GM18873 (cell line): ENCODE results near the gene ESM1.

Experiments used
- ATAC-seq: cut with Tn5 transposase; IDR thresholded peaks from one replicate; pipeline ENCODE4 v1.9.1; 2021; ENCODE audit warnings: mild to moderate bottlenecking, moderate library complexity, moderate number of reproducible peaks; ENCODE audit not compliant: unreplicated experiment, low FRiP score

ESM1 gene

DNA sequence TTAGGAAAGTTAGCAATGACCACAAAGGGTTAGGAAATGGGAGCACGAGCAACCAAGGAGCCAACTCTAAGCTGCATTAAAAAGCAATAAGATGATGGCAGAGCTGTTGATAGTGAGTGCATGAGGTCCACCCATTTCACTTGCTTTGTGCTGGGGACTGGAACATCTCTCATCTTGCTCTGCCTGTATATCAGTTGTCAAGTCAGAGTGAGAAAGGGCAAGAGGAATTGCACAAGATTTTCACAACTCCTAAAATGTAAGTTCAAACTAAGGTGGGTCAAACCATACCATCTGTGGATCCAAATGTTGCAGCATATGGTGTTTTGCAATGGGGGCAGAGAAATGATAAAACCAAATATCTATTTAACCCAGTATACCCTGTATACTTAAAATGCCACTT lies 2.8 kb upstream of the ESM1 start:
- no peak for ATAC-seq

DNA sequence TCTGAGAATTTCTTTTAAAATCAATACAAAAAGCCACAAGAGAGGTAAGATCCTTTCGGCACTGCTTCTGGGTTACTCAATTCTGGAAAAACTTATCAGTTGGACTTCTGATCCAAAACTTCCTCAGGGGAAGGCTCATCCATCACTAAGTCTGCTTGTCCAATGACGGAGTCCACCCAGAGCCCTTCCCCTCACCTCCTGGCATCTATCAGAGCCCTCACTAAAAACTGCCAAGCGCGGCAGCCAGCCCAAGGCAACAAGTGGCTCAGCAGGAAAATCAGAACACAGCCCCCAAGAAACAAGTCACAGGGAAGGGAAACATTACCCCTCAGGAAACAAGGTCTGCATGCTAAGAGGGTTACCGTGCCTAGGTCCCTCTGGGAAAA lies 869 bp upstream of the ESM1 start:
- ATAC-seq: no peak

DNA sequence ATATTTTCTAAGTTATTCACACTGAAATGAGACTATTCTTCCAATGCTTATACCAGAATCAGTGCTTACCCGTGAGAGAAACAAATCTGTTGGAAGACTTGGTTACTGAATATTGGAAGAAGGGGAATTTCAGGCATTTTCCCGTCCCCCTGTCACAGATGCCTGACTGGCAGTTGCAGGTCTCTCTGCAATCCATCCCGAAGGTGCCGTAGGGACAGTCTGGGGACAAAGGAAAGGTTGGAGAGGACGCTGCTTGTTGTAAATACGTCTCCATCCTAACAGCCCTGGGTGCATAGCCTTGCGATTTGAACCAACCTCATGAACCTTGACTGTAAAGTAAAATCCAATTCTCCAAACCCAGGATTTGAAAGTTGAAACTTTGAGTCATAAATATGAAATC lies 3.5 kb downstream of the ESM1 start:
- ATAC-seq: no peak

DNA sequence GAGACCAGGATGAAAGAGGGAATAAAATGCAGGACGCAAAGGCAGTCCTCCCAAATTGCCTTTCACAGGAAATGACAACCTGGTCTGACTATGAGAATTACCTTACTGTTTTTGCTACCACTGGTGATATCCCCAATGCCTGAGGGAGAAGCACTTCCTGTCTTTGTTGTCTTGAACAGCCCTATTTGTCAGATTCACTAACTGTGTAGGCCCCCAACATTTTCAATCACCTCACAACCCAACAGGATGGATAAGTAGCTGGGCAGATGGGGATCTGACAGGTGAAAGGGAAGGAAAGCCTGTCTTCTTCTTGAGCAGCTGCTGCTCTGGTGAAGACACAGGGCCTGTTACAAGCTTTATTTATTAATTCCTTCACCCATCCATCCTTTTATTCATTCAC lies 9.7 kb downstream of the ESM1 start:
- no peak for ATAC-seq

DNA sequence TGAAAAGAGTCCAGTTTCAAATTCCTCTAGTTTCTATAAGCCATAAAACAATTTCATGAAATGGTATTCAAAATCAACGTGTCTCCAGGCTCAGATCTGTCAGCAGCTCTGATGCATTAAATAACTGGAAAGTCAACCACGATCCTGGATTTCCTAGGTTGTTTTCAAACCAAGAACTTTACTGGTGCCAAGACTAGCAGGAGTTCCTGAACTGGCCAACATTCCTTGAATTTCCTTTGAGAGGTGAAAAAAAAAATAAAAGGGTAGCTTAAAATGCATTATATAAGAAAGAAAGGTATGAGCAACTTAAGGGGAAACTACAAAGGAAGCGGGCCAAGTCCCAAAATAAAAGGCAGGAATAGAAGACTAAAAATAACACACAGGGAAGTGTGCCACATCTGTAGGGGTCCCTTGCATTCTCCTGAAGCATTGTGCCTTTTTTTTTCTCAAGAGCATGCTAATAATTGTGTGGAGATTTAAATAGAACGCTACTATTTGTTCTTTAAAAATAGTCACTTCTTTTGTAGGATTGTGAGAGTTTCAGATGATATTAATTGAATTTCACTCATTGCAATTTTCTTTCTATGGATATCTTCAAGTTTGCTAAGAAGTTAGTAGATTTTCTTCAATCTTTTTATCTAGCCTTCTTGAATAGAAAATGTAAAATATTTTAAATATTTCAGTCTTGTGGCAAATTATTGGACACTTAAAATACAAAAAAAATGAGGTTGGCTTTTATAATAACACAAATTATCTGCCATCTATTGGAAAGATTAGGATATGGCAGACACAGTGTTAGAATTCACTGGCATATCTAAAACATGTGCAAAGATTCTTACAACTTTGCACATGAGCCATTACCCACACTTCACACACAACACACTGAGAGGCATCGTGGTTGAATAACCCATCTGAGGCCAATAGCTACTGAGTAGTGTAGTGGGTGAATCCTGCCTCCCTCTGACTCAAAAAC lies 15.3 kb downstream of the ESM1 start:
- ATAC-seq: no peak

DNA sequence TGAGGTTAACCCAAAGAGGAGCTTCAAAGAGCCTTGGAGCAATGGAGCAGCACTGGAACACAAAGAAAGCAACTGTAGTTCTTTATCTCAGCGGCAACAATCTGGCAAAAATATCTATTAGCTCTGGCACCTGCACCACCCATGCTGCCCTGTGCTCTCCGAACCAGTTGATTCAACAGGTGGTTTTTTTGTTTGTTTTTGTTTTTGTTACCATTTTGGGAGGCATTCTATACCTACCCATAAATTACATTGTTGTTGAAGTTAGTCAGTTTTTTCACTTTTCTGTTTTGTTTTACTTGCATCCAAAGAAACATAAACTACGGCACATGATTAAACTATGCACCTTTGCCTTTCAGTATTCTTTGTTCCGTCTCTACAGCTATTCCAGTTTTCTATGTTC lies 16.2 kb downstream of the ESM1 start:
- no peak for ATAC-seq

DNA sequence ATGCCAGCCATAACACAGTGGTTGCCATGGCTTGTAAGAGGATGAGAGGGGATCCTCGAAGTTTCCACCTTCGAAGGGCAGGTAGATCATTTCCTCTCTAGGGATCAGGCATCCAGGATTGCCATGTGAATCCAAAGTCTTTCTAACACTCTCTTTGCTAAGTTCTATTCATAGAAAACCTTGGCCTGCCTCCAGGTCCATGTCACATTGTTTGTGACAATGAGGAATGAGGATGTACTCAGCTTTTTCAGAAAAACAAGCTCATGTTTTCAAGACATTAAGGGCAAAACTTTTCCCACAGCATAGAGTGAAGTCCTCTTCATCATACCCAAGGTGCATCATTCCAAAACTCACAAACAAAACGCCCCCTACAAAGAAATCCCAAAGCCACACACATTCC lies 19.6 kb downstream of the ESM1 start:
- no peak for ATAC-seq

DNA sequence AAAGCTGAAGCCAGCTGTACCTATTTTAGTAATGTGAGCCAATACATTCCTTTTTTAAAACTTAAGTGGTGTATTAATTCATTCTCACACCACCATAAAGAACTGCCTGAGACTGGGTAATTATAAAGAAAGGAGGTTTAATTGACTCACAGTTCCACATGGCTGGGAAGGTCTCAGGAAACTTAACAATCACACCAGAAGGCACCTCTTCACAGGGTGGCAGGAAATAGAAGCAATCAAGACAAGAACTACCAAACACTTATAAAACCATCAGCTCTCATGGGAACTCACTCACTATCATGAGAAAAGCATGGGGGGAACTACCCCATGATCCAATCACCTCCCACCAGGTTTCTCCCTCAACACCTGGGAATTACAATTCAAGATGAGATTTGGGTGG lies 21.0 kb downstream of the ESM1 start:
- no peak for ATAC-seq

DNA sequence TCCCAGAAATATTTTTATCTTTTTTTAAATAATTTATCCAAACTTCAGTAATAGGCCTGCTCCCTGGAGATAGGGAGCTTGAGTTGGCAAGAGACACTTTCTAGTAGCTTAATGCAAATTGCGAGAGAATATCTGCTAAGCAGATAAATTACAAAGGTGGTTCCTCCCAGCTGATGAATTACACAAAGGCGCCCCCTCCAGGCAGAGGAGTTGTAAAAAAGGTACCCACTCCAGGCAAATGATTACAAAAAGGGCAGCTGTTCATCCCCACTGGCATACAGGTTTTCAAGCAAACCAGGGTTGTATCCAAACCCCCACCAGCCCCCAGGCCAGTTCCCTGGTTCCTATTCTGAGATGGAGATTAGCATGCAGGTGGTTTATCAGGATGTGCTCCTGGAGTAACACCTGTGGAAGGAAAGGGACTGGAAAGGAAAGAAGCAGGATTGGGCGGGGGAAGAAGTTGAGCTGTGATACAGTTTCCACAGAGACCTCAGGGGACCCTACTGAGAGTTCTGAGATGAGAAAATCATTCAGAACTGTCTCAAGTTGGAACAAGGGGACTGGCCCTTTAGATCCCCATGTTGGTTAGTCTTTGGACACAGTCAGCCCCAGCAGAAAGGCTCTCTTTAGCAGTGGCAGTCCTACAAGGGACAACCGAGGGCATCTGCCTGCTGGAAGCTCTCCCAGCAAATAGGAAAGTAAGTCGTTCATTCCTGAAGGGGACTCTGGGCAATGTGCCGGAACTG lies 25.5 kb downstream of the ESM1 start:
- ATAC-seq: no peak

DNA sequence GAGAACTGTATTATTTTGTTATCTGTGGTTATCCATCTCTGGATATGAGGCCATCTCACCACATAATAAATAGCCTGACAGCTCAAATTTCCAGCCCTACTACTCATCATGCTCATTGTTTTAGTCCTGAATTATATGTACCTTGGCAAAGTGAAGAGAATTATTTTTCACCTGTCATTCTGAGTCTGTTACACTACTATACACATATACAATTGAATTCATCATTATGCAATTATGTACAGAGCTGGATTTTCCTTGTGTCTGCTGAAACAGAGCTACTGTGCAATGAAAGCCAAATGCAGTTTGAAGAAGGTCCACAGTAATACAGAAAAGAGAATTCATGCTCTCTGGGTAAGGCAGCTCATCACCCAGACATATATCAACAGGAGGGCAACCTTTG lies 28.5 kb downstream of the ESM1 start:
- ATAC-seq: no peak

DNA sequence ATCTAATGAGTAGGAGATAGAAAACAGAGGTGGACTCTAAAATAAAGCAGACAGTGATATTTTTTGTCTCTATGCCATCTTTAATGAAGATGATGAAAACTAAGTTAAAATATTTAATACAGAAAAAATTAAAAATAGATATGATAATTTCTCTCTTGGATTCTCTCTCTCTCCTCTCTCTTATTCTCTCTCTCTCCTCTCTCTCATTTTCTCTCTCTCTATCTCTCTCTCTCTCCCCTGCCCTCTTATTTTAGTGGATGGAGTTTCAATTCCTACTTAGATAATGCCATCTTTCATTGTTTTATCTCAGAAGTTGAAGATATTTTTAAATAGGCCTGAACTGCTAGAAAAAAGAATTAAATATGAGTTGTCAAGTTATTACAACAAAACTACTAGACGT lies 38.2 kb downstream of the ESM1 start:
- ATAC-seq: no peak

DNA sequence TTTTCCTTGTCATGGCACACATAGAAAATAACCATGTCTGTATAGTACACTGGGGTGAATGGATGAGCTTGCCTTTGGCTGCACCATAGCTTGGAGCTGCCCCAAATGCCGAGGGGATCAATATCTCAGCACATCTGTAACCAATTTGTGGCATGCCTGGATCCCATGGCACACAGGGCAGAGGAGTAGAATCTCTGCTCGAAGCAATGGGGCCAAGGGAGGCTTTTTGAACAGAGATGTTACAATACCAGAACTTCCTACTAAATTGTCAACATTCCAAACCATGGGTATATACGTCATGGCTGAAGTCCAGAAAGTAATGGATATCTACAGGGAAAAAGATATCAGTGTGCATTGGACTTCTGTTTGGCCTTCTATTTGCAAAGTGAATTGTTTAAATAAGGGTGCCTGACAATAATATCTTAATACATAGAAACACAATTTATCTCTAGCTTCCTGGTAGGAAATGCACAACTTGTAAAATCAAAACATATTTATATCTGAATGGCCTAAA lies 39.0 kb downstream of the ESM1 start:
- ATAC-seq: no peak

DNA sequence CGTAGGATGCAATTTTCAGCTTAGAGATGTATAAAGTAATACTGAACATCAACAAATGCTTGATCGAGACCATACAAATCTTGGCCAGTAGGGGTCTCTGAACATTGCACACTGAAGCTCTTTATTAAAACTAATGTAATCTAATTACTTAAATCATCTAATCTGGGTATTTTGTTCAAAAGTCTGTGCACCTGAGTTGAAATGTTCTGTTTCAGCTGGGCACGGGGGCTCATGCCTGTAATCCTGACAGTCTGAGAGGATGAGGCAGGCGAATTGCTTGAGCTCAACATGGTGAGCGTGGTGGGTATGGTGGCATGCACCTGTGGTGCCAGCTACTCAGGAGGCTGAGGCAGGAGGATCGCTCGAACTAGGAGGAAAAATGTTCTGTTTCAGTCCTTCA lies 41.0 kb downstream of the ESM1 start:
- no peak for ATAC-seq

DNA sequence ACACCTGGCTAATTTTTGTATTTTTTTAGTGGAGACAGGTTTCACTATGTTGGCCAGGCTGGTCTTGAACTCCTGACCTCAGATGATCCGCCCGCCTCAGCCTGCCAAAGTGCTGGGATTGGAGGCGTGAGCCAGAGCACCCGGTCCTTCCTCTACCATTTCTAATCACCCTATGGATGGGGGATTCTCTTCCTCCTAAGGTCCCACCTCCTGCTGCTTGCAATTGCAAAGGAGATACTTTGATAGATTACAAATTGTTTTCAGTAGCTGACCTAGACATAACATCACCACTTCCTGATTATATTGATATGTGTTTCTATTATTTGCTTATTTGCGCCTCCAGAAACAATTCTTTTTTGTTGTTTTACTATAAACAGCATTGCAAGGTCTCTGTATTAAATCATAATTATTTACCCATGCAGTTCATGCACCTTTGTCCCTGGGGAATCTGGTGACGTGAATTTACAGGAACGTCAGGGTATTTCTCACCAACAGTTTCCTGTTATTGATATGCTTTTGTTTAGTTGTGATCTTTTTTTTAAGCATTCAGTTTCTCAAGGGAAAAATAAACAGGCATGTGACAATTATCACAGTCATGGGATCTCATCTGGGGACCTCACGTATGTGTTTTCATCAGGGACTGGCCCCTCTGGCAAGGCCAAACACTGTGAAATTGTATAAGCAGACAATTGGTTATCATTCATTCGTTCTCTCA lies 43.2 kb downstream of the ESM1 start:
- no peak for ATAC-seq

DNA sequence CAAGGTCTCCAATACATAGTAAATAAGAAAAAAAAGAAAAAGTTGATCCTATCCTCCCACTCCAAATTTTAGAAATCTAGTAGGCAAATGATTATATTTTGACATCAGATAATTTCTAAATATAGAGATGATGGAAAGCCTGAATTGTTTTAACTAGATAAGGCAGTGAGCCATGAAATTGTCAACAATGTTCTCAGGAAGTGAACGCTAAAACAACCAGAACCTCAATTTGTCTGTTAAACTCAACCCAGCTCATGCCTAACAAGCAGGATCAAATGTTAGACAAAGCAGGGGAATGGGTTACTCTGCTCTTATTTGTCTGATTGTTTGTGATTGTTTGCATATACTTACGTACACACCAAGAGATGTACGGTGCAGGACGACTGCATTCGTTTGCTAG lies 49.2 kb downstream of the ESM1 start:
- no peak for ATAC-seq

DNA sequence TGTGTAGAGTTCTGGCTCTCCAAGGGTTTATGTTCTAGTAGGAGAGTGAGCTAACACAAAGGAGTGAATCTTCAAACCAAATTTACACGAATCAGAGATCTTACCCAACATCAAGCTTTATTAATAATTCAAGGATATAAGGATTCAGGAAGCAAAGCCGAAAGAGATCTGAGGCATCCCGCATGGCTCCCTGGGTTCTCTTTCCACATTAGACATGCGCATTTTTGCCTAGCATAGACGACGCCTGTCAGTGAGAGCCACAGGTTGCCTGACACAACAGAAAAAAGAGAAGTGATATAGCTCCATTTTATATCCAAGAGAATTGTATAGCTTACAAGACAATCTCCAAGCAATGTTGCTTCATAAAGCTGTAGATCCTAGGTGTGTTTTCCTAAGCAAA lies 52.6 kb downstream of the ESM1 start:
- ATAC-seq: no peak

DNA sequence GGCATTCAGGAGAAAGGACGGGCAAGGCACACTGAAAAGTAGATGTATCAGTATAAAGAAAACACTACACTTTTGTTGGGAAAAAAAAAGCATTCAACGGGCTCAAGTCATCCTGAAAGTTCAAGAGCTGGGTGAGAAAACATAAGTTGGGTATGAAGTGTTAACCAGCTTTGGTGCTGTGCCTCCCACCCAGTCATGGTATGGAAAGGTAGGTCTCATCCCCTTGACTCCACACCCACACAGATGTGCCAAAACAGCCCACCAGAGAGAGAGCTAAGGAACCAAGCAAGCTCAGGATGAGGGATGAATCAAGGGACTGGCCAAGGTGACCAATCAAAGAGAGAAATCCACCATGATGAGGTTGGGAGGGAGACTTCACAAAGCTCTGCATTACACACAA lies 54.7 kb downstream of the ESM1 start:
- ATAC-seq: no peak
